C4-2B (cell line): ENCODE measurements around the gene SH3RF3.

Source experiments
- H3K27ac ChIP-seq: fragments of 450-650 bp; 2 replicates; pipeline ENCODE4 v1.5.1; 2017
- ZFX ChIP-seq: fragments of 450-650 bp; IDR thresholded peaks from 2 replicates; pipeline ENCODE4 v1.6.1; 2017
- TF ChIP-seq, protein P1 (sequence below): fragments of 450-650 bp; conservative IDR thresholded peaks from 2 replicates; pipeline ENCODE4 v1.5.1; 2017; ENCODE audit warnings: mild to moderate bottlenecking

SH3RF3 gene

DNA sequence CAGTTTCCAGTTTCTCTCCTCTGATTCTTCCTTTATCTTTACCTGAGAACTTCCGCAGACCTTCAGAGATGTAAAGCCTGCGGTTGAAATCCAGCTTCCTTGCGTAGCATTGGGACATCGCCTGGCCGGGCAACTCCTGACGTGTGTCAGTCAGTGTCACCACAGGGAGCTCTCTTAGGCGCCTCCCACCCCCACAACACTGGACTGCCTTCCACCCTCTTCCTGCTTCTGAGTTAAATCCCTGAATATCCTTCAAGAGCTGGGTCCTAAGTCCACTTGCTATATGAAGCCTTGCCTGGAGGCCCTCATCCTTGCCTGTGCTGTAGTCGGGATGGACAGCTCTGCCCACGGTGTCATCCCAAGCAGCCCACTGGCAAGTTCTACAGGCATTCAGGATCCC is 305.3 kb downstream of the SH3RF3 start:
- TF ChIP-seq, protein P1, sequence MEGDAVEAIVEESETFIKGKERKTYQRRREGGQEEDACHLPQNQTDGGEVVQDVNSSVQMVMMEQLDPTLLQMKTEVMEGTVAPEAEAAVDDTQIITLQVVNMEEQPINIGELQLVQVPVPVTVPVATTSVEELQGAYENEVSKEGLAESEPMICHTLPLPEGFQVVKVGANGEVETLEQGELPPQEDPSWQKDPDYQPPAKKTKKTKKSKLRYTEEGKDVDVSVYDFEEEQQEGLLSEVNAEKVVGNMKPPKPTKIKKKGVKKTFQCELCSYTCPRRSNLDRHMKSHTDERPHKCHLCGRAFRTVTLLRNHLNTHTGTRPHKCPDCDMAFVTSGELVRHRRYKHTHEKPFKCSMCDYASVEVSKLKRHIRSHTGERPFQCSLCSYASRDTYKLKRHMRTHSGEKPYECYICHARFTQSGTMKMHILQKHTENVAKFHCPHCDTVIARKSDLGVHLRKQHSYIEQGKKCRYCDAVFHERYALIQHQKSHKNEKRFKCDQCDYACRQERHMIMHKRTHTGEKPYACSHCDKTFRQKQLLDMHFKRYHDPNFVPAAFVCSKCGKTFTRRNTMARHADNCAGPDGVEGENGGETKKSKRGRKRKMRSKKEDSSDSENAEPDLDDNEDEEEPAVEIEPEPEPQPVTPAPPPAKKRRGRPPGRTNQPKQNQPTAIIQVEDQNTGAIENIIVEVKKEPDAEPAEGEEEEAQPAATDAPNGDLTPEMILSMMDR, result no peak
- TF ChIP-seq ZFX, result no peak
- H3K27ac ChIP-seq, result no peak overlapping the region

DNA sequence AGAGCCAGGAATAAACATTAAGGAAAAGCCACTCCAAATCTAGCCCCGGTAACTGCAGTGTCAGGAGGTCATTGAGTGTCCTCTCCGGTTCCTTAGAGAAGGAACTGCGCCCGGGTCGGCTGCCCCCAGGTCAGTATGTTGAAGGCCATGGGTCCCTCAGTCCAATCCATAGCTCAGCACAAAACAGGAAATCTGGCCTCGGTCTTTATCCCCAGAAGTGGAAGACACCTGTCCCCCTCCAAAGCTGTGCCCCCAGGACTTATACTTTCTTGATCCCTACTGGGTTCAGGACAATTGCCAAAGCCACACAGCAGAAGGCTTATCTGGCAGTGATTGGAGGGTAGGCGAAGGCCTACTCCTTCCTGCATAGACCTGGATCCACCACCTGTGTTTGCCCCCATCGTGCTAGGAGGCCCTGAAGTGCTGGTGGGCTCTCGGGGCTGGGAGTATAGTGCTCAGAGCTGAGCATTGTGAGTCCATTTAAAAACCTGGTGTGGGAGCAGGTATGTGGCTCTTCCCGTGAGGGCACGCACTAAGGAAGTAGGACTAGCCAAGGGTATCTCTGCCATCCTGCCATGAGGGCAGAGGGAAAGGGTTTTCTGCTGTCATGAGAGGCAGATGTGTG is 306.2 kb downstream of the SH3RF3 start:
- H3K27ac ChIP-seq, result no peak overlapping the region
- no peak for TF ChIP-seq ZFX
- TF ChIP-seq, protein P1, result no peak

DNA sequence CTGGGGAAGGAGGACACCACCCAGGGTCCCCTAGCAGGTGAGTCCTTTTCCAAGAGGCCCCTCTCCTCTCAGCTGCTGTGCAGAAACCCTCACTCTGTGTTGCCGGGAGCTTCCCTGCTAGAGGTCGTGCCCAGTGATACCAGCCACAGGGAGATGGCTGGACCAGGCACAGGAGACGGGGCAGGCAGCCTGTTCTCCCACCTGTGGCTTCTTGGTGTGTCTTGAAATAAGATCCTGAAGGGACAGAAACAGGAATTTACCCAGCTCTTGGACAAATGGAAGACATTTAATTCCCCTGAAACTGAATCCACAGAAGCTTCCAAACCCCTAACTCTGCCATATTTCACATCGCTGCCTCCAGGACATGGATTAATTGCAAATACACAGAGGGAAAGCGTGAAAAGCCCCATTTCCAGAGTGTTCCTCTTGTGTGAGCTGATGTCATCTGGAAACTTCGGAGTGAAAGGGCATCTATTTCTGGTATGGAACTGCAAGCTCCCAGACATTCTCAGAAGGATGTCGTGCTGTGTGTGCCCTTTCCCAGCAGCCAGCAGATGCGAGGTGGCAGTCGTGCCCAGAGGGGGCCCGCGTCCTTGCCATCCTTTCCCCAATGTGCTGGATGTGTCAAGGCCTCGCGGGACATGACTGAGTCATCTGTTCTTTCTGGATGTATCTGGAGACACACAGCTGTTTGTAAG is 307.0 kb downstream of the SH3RF3 start:
- no peak for TF ChIP-seq ZFX
- TF ChIP-seq, protein P1, result no peak
- H3K27ac ChIP-seq, result peak overlapping the region; percentile 56; the same call in 1 of the 2 replicates

DNA sequence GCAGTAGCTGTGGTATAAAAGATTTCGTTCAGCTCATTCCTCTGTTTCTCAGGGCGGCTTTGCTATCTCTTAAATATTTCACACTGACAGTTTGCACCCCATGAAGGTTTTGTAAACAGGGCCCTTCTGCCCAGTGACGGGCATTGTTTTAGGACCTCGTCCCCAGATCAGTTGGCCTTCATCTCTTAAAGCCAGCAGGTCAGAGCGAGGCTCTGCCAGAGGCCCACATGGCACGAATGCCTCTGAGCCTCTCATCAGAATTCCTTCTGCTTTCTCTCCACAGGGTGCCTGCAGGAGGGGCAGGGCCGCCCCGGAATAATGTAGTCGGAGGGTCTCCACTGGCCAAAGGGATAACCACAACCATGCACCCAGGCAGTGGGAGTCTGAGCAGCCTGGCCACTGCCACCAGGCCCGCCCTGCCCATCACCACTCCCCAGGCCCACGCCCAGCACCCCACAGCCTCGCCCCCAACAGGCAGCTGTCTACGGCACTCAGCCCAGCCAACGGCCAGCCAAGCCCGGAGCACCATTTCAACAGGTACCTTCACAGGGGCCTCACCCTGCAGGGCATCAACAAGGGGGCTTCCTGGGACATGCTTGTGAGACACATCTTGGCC is 307.7 kb downstream of the SH3RF3 start:
- peak overlapping the region; percentile 56 for H3K27ac ChIP-seq
- TF ChIP-seq ZFX, result no peak
- TF ChIP-seq, protein P1, result no peak

DNA sequence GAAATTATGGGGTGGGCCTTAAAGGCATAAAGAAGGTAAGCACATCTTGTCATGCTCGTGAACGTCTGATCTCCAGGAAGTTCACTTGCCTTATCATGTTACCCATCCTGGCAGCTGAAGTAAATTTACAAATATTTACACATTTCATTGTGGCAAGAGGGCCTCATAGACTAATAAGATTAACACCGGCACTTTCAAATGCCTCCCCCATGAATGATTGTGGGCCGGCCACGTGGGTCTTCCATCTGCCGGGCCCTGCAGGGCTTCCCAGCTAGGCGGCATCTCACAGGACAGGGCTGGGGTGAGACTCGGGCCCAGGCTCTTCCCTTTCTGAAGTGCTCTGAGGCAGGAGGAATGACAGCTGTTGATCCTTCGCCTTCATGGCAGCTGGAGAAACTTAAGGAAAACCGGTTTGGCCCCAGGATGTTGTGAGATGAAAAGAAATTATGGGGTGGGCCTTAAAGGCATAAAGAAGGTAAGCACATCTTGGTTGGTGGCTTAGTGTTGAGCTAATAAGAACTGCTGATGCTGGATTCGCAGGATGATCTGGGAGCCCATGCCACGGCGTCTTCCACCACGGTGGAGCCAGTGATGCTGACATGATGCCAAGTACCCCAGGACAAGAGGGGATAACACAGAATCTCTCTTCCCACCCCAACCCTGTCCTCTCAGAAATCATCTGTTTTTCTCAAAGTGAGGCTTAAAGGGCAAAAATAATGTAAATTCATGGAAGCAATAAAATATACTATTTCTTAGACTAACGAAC is 308.5 kb downstream of the SH3RF3 start:
- TF ChIP-seq ZFX, result no peak
- peak overlapping the region; percentile 56 for H3K27ac ChIP-seq

DNA sequence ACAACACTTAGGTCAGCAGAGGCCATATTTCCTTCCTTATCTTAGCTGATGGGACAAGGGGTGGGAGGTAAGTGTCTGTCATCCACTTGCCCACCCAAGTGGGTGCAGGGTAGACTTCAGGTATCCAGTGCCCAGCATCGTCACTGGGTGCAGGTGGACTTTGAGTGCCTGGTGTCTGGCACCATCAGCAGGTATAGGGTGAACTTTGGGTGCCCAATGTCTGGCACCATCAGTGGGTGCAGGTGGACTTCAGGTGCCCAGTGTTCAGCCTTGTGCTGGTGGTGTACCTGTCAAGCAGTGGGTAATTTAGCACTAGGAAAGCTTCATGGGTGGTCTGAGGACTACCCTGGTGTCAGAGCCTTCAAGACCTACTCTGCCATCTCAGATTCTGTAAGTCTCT is 309.1 kb downstream of the SH3RF3 start:
- H3K27ac ChIP-seq, result peak overlapping the region; percentile 56
- TF ChIP-seq, protein P1, result no peak
- TF ChIP-seq ZFX, result no peak

DNA sequence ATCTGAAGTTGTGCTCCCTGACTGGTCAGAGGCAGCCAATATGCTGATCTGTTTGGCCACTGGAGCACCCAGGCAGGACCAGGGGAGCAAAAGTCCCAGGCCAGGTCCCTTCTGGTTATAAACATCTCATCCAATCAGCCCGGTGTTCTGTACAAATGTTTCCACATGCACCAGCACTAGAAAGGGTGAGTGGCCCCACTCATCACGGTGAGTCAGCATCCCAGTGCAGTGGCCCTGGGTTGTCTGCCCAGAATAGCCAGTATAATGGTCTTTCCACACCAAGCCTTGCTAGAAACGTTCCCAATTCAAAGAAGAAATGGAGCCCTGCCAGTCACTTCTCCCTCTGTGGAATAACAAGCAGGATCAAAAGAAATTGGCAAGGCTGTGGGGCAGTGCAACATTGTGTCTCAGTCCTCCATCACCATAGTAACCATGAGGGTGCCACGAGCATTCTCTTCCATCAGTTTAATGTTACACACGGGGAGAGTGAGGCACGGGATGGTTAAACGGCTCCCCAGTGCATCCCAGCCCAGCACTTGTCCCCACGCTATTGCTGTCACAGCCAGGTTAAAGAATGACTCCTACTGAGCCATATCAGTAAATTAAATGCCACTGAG is 309.9 kb downstream of the SH3RF3 start:
- TF ChIP-seq, protein P1, result no peak
- TF ChIP-seq ZFX, result no peak
- H3K27ac ChIP-seq, result no peak overlapping the region; the same call in 1 of the 2 replicates
